SK-N-SH treated with all-trans-retinoic acid at 6 μM for 48 hours (cell line): Measurements from ENCODE around the gene RTN4IP1.

ENCODE experiments used
- ATAC-seq: fragments of 200-7000 bp; cut with Tn5 transposase; 3 replicates; pipeline ENCODE4 v1.9.1; 2020; ENCODE audit warnings: mild to moderate bottlenecking, moderate library complexity
- ARNTL ChIP-seq: fragments of 450-650 bp; formaldehyde crosslinking; IDR thresholded peaks from 2 replicates; pipeline ENCODE4 v1.5.0; 2020; ENCODE audit warnings: low read depth, mild to moderate bottlenecking, moderate library complexity, borderline replicate concordance
- BACH2 ChIP-seq: fragments of 250-450 bp; sonication (Bioruptor Pico); IDR thresholded peaks from 2 replicates; pipeline ENCODE4 v1.9.0; 2021; ENCODE audit warnings: mild to moderate bottlenecking, borderline replicate concordance
- CREB5 ChIP-seq: fragments of 250-450 bp; sonication (Bioruptor Pico); IDR thresholded peaks from 2 replicates; pipeline ENCODE4 v1.5.1; 2020; ENCODE audit warnings: low read depth, mild to moderate bottlenecking, moderate library complexity
- CSRNP3 ChIP-seq: fragments of 250-450 bp; sonication (Bioruptor Pico); IDR thresholded peaks from 2 replicates; pipeline ENCODE4 v1.5.1; 2021; ENCODE audit warnings: mild to moderate bottlenecking, moderate library complexity
- ESRRG ChIP-seq: fragments of 250-450 bp; sonication (Bioruptor Pico); IDR thresholded peaks from 2 replicates; pipeline ENCODE4 v1.6.1; 2021; ENCODE audit warnings: mild to moderate bottlenecking
- GLIS3 ChIP-seq: fragments of 250-450 bp; sonication (Bioruptor Pico); IDR thresholded peaks from 2 replicates; pipeline ENCODE4 v1.5.0; 2020; ENCODE audit warnings: mild to moderate bottlenecking, moderate library complexity
- ISL1 ChIP-seq: fragments of 250-450 bp; sonication (Bioruptor Pico); IDR thresholded peaks from 2 replicates; pipeline ENCODE4 v2.1.2; 2022; ENCODE audit warnings: mild to moderate bottlenecking, moderate library complexity
- OSR1 ChIP-seq: fragments of 250-450 bp; sonication (Bioruptor Pico); IDR thresholded peaks from 2 replicates; pipeline ENCODE4 v1.8.0; 2022; ENCODE audit warnings: moderate library complexity, mild to moderate bottlenecking, inconsistent platforms
- PATZ1 ChIP-seq: fragments of 250-450 bp; sonication (Bioruptor Pico); IDR thresholded peaks from 2 replicates; pipeline ENCODE4 v1.8.0; 2020; ENCODE audit warnings: mild to moderate bottlenecking, moderate library complexity, borderline replicate concordance
- PPARA ChIP-seq: fragments of 250-450 bp; sonication (Bioruptor Pico); IDR thresholded peaks from 2 replicates; pipeline ENCODE4 v1.5.0; 2020; ENCODE audit warnings: mild to moderate bottlenecking, borderline replicate concordance
- RARB ChIP-seq: fragments of 250-450 bp; sonication (Bioruptor Pico); IDR thresholded peaks from 2 replicates; pipeline ENCODE4 v1.8.0; 2021; ENCODE audit warnings: mild to moderate bottlenecking, moderate library complexity
- SNAI2 ChIP-seq: fragments of 250-450 bp; sonication (Bioruptor Pico); IDR thresholded peaks from 2 replicates; pipeline ENCODE4 v1.5.0; 2020; ENCODE audit warnings: mild to moderate bottlenecking, moderate library complexity
- TOX ChIP-seq: fragments of 250-450 bp; sonication (Bioruptor Pico); IDR thresholded peaks from 2 replicates; pipeline ENCODE4 v1.8.0; 2021; ENCODE audit warnings: mild to moderate bottlenecking, moderate library complexity, borderline replicate concordance
- TSHZ2 ChIP-seq: fragments of 250-450 bp; sonication (Bioruptor Pico); IDR thresholded peaks from 2 replicates; pipeline ENCODE4 v1.5.0; 2020; ENCODE audit warnings: mild to moderate bottlenecking, moderate library complexity
- ZFP3 ChIP-seq: fragments of 250-450 bp; sonication (Bioruptor Pico); IDR thresholded peaks from 2 replicates; pipeline ENCODE4 v1.5.0; 2020; ENCODE audit warnings: mild to moderate bottlenecking, moderate library complexity
- ZFP30 ChIP-seq: fragments of 450-650 bp; formaldehyde crosslinking; IDR thresholded peaks from 2 replicates; pipeline ENCODE4 v1.5.0; 2022; ENCODE audit warnings: mild to moderate bottlenecking, moderate library complexity
- ZNF565 ChIP-seq: fragments of 450-650 bp; formaldehyde crosslinking; conservative IDR thresholded peaks from 2 replicates; pipeline ENCODE4 v1.5.0; 2020; ENCODE audit warnings: low read depth, mild to moderate bottlenecking, moderate library complexity
- ZNF70 ChIP-seq: fragments of 450-650 bp; formaldehyde crosslinking; IDR thresholded peaks from 2 replicates; pipeline ENCODE4 v1.5.0; 2020; ENCODE audit warnings: mild to moderate bottlenecking, moderate library complexity

The RTN4IP1 gene

GRCh38 chr6:106614592-106615257 lies 14.6 kb downstream of the RTN4IP1 start:
- no peak for ATAC-seq
- TF ChIP-seq RARB (CRISPR knock-in tag) = no peak
- no peak for TF ChIP-seq TSHZ2 (CRISPR knock-in tag)
- no peak for TF ChIP-seq ZNF565 (CRISPR knock-in tag)
- no peak for TF ChIP-seq CSRNP3 (CRISPR knock-in tag)

- TF ChIP-seq TSHZ2 (CRISPR knock-in tag) = no peak
- TF ChIP-seq TOX = no peak
- no peak for TF ChIP-seq RARB (CRISPR knock-in tag)
- no peak for TF ChIP-seq ZFP30 (CRISPR knock-in tag)
- TF ChIP-seq ARNTL = no peak
- no peak for TF ChIP-seq SNAI2
- ATAC-seq = no peak
Observed at GRCh38 chr6:106614166-106614565, 15.1 kb downstream of the RTN4IP1 start.

GRCh38 chr6:106613590-106613989 lies 15.7 kb downstream of the RTN4IP1 start:
- TF ChIP-seq PATZ1 (CRISPR knock-in tag) (no peak), ARNTL (no peak), TOX (no peak), PPARA (no peak), TSHZ2 (CRISPR knock-in tag) (no peak), OSR1 (no peak), BACH2 (CRISPR knock-in tag) (no peak), ISL1 (CRISPR knock-in tag) (no peak), CSRNP3 (CRISPR knock-in tag) (no peak), RARB (CRISPR knock-in tag) (no peak), ZFP3 (CRISPR knock-in tag) (no peak), ESRRG (CRISPR knock-in tag) (no peak), CREB5 (CRISPR knock-in tag) (no peak), ZFP30 (CRISPR knock-in tag) (no peak), ZNF70 (no peak), GLIS3 (CRISPR knock-in tag) (no peak)
- TF ChIP-seq, all 23 proteins: peak for 0
- no peak for ATAC-seq
